ENCODE results near the gene WDR48.

The WDR48 gene

DNA sequence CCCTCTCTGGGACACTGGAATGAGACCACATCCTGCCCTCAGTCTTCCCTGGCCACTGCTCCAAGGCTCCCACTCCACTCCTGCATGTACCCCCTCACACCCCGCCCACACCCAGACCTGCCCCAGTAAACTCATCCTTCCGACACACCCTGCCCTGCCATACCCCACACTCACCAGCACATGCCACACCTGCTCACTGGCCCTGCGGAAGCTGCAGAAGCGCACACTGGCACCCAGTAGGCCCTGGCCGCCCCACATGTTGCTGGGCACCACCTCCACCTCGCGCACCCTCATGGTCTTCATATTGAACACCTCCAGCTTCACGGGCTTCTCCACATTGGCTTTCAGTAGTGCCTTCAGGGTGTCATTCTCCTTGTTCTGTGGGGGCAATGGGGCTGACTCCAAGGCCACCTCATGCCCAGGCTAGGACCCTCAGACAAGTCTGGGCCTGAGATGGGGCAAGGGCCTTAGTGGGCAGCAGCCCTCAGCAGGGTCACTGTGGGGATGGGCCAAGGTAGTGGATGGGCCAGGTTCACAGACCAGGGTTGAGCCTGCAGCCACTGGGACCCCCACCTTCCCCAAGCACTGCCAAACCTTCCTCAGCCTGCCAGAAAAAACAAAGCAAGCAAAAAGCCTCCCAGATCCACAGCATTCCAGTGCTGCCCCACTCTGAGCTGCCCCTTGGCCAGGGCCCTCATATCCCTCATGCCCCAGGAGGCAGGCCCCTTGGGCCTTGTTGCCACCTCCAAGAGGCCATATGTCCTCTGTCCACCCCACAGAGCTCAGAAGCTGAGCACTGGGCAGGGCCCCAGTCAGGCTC, 50.9 kb downstream of the WDR48 start:
- no peak for DNase-seq

DNA sequence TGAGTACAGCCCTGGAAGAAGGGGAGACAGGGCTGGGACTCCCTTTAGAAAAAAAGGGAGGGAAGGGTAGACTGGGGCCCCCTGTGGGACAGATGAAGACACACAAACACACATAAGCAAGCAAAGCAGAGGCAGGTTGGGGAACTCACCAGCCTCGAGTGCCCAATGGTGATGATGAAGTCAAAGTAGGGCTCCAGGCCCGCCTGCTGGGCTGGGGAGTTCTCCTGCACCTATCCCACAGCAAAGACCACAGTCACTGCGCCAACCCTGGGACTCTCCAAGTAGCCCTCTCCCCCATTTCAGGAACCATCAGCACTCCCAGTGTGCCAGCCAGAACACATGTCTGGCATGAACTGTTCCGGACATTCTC, 51.5 kb downstream of the WDR48 start:
- DNase-seq, result no peak

DNA sequence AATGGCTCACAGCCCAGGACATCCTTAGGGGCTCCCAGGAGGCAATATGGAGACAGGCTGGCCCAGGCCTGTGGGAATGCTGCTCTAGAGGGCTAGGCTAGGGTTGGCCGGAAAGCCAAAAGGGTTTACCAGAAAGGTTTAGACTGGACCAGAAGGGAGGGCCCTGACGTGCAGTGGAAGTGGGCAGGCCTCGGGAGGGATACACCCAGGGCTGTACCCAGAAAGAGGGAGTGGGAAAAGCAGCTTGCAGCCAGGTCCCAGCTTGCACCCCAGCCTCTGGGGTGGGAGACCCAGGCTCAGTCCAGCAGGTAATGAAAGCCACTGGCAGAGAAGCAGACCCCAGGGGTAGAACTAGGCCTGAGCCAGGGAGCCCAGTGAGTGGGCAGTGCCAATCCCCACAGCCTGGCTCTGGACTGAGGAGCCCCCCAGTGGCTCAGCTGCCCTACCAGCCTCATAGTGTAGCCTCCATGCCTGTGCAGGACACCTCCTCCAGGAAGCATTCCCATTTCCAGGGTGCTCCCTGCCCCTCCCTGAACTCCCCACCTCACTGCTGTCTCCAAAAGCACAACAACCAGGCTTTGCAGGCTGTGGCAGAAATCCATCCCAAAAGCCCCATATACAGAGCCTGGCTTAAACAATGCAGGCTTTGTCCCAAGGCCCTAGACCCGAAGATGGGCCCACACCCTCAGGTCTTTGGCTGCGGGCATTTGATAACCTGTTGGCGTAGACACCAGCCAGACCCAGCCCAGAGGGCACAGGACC, 52.2 kb downstream of the WDR48 start:
- DNase-seq, result no peak

DNA sequence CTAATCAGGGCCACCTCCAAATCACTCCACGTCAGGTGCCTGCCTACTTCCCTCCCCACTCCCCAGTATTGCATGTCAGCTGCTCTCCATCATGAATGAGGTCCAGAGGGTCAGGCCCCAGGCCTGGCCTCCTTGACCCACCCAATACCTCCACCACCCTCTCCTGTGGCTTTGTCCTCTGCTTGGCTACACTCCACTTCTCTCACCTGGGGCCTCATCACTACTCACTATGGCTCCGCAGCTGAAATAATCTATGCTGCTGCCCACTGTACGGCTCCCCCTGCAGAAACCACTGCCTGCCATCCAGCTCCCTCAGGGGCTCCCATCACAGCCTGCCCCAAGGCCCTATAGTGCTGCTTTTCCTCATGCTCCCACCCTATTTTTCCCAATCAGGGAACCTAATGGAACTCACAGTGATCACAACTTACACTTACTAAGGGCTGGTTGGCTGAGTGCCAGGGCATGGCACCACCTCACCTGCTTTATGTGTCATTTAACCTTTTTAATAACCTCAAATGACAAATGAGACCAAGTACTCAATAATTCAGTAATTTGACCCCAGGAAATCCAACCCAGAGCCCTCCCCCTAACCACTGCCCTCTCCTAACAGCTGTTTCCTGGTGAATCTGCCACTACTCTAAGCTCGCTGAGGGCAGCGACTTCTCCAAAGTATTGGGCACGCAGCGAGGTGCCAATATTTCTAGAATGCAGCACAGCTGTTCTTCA, 53.3 kb downstream of the WDR48 start:
- DNase-seq, result no peak

DNA sequence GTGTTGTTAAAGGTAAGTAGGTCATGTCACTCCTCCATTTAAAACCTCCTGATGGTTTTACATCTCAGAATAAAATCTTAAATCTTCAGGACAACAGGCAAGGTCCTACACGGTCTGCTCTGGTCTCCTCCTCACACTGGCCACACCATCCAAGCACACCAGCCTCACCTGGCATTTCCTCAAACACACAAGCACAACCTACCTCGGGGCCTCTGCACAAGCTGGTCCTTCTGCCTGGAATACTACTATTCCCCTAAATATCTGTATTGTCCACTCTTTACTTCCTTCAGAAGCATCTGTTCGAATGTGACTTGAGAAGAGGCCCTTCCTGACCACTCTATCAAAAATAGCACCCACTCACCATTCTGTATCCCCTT, 53.9 kb downstream of the WDR48 start:
- no peak for DNase-seq

DNA sequence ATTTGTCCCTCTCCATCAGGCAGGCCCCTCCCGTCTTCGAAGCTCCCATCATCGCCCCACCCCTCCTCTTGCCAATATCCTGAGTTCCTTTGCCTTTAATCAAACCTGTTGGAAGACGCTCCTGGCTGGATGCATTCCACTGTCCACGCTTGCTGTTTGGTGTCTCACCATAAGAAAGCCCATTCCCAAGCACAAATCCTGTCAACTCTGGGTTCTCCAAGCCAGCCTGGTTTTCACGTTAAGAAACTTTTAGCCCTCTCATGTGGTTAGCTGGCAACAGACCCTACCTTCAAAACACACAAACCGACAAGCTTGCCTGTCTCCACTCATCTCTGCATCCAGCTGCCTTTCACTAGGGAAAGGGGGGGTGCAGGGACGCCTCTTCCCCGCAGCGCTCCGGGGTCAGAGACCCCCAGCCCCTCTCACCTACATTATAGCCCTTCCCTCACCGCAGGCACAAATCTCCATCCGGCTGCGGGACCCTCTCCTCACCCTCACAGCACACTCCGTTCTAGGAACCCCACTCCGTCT, 54.5 kb downstream of the WDR48 start:
- DNase-seq, result no peak

DNA sequence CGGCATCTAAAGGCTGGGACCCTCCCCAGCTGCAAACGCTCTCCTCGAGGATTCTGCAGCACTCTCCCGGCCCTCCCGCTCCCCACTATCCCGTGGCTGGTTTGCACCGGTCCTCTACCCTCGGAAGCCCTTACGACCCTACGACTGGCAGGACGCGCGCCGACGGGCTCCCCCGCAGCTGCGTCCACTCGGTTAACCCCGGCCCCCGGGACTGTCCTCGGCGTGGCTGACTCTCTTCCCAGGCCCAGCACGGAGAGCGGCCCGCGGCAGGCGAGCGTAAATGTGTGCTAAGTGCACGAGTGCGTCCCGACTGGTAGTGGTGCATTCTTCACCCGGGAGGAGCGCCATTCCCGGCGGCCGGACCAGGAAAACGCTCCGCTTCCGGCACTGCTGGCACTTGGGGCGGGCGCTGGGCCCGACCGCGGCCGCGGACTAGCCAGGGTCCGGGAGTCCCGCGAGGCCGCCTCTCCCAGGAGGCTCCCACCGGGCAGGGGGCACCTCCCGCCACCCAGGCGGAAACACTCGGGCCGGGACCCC, 55.1 kb downstream of the WDR48 start:
- peak; percentile 17 to 50 for DNase-seq

DNA sequence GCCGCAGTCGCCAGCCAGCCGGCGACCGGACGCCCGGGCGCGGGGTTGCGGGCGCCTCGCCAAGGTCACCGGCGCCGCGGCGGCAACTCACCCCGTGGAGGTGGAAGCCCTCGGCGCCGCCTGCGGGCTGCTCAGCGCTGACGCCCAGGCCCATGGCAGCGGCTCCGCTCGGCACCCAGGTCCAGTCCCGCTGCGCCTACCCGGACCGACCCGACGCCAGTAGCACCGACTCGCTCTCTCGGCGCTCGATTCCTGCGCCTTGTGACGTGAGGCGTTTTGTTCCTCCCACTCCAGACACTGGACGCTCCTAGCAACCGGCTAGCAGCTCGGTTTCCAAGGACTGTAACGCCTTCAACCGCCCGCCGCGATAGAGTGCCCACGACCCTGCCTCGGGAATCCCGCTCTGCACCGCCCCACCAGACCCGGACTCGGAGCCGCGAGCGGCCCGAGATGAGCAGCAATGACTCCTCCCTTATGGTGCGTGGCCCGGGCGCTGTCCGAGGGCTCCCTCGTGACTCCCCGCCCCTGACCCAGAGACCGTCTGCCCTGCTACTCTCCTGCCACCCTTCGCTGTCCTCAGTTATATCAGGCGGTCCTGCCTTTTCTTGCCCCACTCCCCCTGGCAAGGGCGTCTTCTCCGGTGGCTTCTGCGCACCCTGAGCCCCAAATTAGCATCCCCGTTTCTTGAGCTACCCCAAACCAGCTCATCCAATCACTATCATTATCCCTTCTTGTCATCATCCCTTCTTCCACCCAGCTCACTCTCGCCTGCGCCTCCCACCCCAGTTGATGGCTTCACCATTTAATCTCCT, 55.8 kb downstream of the WDR48 start, which contains the start of the genes GORASP1 and TTC21A:
GORASP1 (minus strand) TSS at position 240 of the 812 bp plus-strand sequence; CDS start at position 154, 86 bp downstream.
TTC21A (plus strand) TSS at position 293 of the 812 bp plus-strand sequence; CDS start at position 451, 158 bp downstream.
- DNase-seq, result peak; percentile 81 to 87

DNA sequence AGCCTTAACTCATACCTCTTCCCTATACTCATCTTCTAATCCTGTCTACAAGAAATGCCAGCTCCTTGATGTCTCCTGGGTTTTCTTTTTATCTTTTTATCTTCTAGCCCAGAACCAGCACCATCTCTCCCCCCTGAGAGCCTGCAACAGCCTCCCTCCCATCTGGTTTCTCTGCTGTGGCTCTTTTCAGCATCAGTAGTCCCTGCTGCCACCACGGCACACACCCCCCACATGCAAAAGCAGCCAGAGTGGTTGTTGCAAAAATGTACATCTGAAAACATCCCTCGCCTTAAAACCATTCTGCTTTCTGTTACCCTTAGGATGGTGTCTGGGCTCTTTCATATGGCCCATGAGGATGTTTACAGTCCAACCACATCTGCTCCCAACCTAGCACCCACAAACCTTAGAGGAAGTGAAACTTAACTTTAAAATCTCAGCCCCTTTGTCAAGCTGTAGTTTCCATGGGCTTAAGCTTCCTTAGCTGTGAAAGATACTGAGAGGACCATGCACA, 56.4 kb downstream of the WDR48 start:
- peak; percentile 57 to 68 for DNase-seq

DNA sequence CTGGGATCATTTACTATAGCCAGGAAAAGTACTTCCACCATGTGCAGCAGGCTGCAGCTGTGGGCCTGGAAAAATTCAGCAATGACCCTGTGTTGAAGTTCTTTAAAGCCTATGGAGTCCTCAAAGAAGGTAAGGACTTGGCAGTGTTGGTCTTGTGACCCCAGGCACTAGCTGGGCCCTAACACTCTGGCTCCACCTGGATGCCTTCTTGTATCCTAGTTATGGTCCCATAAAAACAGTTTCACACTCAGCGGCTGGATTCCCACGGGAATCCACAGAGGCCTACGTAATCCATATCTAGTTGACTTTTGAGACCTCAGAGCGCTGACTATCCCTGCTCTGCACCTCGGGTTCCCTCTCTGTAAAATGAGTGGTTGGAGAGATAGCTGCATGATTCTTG, 57.3 kb downstream of the WDR48 start:
- DNase-seq, result no peak

DNA sequence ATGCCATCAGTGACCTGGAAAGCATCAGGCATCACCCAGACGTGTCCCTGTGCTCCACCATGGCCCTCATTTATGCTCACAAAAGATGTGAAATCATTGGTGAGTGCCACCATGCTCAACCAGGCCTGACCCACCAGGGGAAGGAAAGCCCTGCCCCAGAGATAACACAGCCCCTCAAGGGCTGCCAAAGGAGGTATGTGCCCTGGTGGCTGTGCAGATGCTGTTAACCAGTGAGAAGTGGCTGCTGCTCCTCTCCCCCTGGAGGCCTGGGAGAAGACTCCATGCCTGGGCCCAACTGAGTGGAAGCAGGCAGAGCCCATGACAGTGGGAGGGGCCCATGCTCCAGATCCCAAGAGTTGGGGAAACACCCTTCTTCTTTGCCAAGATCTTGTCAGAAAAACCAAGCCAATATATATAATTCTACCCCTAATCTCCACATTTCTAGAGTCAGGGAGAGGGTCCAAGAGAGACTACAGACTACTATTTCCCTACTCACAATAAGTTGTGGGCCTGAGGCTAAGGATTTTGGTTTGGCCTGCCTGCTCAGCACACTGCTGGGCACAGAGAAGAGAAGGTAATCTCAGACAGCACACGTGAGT, 58.3 kb downstream of the WDR48 start:
- DNase-seq, result no peak

DNA sequence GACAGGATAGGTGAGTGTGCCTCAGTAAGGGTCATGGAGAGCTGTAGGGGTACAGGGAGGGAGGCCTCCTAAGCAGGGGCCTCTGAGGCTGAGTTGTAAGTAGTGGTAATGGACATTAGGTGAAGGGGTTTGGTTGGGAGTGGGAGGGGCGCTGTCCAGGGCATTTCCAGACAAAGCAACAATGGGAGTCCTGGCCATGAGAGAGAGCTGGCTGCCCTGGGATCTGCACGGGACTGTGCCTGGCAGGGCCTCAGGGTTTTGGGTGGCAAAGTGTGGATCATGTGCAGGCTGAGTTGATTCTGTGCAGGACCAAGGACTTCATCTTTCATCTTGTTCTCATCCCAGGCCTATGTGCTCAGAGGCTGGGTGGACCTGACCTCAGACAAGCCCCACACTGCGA, 60.3 kb downstream of the WDR48 start:
- no peak for DNase-seq

DNA sequence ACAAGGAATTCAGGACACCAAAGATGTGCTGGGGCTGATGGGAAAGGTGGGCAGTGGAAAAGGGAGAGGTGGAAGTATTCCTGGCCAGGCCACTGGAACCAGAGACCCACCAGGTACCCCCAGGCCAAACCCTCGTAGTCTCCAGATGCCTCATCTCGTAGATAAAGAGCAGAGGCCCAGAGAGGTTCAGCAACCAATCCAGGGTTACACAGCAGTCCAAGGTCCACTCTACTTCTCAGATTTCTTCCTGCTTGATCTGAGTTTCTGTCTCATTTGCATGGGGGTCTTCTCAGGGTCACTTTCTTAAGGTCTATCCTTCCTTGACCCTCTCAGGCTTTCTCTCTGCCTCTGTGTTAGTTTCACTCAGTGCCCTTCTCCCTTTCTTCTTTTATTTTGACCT, 60.7 kb downstream of the WDR48 start:
- no peak for DNase-seq

DNA sequence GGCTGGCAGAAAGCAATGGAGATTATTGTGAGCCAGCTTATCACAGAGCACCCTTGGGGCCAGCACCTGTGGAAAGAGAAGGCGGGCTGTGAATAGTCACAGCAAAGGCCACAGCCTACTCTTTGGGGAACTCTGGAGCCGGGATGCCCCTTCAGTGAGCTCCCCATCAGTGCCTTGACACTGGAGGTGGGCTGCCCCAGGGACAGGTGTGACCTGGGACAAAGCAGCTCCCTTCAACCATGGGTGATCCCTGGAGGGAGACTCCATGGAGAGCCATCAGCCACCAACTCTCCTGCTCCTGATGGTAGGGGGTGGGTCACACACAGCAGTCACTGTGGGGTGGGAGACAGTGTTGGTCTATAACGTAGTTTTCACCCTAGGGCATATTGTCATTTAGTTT, 61.5 kb downstream of the WDR48 start:
- no peak for DNase-seq

DNA sequence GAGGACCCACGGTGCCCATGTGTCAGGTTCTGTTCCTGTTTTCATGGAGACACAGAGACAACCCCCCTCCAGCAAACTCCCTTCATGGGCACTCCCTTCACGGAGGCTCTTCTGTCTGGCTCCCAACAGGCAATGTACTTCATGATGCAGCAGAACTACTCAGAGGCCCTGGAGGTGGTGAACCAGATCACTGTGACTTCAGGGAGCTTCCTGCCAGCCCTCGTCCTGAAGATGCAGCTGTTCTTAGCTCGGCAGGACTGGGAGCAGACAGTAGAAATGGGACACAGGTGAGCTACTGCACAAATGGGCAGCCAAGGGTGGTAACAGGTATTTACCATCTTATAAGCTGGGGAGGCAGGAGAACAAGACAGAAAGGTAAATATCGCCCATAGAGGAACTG, 62.6 kb downstream of the WDR48 start:
- DNase-seq, result no peak

DNA sequence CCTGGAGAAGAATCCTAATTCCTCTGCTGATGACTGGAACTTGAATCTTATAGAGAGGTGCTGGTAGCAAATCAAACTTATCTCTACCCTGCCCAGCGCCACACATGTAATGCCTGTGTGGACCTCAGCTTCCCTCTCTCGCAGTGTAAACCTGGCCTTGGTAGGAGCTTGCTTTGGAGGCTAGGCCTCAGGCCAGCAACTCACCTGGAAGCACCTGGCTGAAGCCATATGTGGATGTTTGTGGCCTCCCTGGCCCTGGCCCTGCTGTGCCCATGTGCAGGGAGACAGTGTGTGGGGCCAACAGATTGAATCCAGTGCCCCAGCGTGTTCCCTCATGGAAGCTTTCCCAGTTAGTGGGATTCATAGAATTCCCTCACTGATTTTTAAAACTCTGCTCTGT, 64.1 kb downstream of the WDR48 start:
- DNase-seq, result no peak

DNA sequence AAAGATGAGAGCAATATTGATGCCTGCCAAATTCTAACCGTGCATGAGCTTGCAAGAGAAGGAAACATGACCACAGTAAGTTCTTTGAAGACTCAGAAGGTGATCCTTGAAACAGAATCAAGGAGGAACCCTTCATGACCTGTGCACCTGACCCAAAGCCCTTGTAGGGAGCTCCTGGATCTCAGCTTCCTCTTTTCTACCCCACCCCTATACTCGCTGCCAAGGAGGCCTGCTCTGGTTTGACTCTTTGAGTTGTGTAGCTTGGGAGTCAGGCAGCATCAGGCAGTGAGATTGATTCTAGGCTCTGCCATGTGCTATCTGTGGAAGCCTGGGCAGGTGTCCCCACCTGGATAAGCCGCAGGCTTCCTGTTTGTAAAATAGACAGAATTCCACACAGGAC, 66.3 kb downstream of the WDR48 start:
- DNase-seq, result no peak

DNA sequence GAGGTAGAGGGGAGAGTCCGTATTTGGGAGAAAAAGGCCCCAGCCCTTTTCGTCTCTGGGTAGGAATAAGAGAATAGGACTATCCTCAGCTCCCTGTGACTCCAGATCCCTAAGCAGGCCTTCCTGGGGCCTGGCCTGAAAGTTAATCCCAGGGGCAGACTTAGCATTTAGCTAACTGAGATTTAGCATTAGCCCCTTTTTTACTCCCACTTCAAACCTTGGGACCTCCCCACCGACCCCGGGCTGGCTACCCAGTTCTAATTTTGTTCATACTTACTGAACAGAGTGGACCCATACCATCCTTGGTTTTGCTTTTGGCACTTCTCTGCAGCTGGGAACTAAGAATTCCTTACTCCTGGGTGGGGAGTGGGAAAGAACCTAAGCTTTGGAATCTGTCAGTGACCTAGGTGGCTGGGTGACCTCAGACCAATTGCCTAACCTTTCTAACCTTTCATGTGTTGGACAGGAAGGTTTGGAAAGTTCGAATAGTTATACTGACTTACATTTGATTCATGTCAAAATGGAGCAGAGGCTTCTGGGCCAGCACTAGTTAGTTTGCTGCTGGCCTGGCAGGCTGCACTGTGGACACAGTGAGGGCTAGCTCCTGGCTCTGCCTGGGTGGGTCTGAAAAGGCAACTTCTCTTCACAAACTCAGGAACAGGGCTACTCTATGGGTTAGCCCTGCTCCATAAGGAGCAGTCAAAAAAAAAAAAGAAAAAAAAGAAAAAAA, 67.3 kb downstream of the WDR48 start:
- no peak for DNase-seq

DNA sequence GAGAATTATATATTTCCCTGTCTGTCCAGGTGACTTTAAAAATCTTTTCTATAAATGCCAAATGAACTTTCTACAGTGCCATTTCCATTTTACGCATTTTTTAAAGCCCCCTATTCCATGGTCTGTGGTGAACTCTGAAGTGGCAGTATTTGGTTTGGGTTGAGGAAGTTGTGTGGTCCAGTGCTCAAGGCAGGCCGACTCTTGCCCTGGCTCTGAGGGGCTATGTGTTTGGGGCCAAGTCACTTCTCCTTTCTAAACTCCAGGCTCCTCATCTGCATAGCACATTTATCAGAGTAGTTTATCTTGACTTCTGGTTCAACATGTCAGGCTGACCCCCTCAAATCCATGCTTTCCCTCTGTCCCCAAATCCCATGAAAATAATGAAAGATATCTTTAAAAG, 69.8 kb downstream of the WDR48 start:
- no peak for DNase-seq

DNA sequence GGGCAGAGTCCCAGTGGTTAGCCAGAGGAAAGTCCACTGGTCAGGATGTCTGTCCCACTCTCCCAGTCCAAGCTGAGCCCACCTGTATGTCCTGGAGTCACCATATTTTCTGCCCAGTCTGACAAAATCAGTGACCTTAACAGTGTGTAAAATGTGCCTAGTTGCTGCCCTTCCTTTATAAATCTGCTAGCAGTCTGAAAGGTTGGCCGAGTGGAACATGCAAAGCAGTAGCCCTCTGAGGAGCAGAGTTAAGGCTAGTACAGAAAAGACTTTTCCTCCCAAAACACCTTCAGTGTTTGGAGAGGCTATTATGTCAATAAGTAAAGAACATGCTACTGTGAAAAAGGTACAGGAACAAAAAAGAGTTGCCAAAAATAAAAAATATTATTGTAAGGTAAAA, 71.0 kb downstream of the WDR48 start:
- DNase-seq, result no peak
